Stimulated activated CD4-positive, alpha-beta T cell treated with anti-CD3 and anti-CD28 coated beads, Interleukin-12 subunit alpha, Interleukin-12 subunit beta, amount 100 ng/mL, for 48 hours (primary cell): ENCODE results near the gene KLHDC2.
"Not testable (repeated sequence)": the region's sequence is repeated elsewhere in the genome, so short reads cannot be mapped to it uniquely, and the experiment has no call there.

ENCODE experiments used
- DNase-seq, 3 donors: peaks; one replicate each; pipeline ENCODE4 v3.0.0-alpha.2; 2020; ENCODE audit warnings: low read depth in 2 of 3, low spot score in 1 of 3

KLHDC2 gene, protein sequence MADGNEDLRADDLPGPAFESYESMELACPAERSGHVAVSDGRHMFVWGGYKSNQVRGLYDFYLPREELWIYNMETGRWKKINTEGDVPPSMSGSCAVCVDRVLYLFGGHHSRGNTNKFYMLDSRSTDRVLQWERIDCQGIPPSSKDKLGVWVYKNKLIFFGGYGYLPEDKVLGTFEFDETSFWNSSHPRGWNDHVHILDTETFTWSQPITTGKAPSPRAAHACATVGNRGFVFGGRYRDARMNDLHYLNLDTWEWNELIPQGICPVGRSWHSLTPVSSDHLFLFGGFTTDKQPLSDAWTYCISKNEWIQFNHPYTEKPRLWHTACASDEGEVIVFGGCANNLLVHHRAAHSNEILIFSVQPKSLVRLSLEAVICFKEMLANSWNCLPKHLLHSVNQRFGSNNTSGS

DNA sequence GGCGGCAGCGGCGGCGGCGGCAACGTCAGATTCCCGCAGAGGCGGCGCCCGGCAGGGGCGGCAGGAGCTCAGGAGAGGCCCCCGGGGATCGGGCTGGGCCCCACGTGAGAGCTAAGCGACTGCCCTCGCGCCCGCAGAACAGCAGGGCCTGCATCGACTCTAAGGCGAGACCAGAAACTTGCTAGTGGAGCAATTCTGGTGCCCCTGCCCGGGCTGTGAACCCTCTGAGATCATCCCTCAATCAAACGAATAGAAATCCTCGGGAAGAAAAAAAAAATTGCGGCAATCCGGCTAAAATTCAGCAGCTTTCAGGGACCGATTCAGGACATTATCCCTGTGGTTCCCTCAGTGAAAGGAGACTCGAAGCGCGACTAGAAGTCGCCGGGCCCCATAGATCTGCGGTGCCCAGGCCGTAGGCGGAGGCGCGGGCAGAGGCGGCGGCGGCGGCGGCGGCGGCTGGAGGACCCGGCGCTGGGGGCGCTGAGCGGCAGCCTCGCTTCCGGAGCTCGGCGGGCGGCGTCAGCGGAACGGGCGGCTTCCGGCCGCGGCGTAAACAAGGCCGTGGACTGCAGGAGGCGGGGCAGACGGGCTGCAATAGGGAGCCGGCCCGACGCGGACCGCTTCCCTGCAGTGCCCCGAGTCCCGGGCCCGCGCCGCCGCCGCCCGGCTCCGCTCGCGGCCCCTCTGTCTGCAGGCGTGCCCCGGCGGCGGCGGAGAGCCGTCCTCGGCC, at the start of gene KLHDC2:
Gene KLHDC2 (plus strand): TSS at position 583 of the 730 bp plus-strand sequence. CDS start 316 bp downstream, outside the sequence.
- DNase-seq: peak; percentile 76 to 86 (median 79)

DNA sequence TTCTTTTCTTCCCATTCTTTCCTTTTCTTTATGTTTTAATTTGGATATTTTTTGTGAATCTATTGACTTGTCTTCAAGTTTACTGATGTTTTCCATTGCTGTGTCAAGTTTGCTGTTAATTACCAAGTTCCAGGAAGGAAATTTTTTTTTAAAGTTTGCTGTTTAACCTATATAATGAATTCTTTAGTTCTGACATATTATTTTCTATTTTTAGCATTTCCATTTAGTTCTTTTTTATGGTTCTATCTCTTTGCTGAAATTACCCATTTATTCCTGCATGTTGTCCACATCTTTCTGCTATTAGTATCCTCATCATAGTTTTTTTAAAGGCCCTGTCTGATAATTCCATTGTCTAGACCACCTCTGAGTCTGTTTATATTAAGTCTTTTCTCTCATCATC, 47.2 kb upstream of the KLHDC2 start:
- no peak for DNase-seq

DNA sequence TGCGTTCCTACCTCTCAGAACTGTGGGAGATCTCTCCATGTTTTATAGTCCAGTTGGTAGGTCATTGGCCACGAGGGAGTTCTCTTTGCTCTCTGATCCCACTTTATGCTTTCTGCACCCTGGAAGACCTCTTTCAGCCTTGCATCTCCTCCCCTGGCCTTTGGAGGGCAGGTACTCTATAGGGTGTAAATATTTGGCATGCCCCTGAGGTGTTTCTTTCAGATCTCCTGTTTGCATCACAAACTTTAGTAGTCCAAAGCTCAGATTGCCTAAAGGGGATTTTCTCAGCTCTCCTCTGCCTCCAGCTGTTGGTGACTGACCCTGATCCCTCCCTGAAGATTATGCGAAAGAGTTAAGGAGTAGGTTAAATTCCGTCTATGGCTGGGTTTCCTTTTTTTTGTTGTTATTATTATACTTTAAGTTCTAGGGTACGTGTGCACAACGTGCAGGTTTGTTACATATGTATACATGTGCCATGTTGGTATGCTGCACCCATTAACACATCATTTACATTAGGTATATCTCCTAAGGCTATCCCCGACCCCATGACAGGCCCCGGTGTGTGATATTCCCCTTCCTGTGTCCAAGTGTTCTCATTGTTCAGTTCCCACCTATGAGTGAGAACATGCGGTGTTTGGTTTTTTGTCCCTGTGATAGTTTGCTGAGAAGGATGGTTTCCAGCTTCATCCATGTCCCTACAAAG, 46.1 kb upstream of the KLHDC2 start:
- not testable (repeated sequence) for DNase-seq

DNA sequence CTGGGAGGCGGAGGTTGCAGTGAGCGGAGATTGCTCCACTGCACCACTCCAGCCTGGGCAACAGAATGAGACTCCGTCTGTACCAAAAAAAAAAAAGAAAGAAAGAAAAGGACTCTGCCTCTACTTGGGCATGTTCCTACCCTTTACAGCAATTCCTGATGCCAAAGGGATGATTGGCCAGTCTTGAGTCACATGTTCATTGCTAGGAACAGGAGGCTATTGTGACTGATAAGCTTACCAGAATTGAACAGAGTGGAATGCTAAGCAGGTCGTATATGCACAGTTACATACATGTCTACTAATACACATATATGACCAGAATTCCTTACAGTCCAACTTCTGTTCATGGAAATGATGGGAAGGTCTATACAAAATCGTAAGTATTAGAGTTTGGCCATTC, 40.8 kb upstream of the KLHDC2 start:
- DNase-seq: no peak

DNA sequence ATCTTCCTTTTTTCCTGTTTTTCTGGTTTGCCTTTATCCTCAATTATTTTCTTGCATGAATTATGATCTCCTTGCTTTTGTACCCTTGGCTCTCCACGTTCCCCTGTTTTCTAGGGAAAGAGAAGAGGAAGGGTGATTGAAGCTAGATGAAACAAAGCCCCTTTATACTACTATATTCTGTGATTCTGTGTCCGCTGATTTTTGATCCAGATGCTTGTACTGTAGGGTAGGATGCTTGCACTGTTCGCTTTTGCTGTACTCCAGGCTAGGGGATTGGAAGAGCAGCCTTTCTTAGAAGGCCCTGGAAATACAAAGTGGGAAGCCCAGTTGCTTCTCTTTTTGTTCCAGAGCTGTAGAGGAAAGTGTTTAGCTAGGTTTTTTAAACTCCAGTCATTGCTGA, 35.1 kb upstream of the KLHDC2 start:
- DNase-seq: no peak

DNA sequence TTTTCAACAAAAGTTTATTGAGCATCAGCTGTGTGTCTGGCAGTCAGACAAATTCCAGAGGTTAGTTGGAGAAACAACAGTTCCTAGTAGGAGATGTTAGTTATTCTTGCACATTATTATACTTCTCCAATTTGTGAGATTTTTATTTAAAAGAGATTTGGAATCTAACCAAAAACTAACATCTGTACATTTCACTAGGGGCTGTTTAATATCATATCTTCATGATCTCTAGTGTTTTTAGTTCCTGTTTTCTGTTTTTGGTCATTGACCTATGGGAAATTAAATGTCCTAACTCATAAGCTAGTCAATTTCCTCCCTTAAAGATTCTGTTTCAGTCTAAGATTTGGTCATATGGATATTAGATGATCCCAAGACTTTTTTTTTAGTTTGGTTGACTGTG, 34.1 kb upstream of the KLHDC2 start:
- DNase-seq: no peak

DNA sequence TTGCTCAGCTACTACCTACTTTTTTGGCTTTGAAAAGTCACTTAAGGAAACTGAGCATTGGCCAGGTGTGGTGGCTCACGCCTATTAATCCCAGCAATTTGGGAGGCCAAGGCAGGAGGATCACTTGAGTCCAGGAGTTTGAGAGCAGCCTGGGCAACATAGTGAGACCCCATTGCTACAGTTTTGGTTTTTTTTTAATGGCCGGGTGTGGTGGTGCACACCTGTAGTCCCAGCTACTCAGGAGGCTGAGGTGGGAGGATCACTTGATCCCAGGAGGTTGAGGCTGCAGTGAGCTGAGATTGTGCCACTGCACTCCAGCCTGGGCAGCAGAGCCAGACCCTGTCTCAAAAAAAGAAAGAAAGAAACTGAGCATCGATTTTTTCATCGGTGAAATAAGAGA, 32.3 kb upstream of the KLHDC2 start:
- not testable (repeated sequence) for DNase-seq

DNA sequence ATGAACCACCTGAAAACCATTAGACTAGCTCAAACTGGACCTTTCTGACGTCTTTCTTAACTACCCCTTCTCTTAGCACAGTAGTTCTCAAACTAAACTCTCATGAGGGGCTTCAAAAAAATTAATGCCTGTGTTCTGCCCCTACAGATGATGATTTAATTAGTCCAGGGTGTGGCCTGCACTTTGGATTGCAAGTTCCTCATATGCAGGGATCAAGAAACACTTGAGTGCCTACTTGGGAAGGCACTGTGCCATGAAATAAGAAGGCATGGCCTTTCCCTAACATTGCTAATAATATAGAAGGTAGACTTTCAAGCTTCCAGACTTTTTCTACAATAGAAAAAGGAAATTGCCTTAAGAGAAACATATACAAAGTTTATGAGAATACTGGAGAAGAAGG, 22.8 kb upstream of the KLHDC2 start:
- DNase-seq: no peak

DNA sequence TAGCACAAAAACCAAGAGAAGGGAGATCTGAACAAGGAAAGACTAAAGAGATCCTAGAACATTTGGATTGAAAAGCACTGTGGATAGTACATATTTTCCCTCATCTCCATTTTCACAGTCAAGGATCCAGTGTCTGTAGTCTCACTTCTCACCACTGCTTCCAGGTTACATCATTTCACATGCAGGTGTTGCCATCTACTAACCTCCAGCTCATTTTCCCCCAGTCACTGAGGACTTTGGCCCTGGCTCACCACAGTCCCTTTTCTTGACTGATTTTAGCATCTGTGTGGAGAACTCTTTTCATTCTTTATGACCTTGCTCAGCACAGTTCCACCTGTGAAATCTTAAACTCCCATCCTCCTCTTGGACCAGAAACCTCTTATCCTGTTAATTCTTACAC, 21.5 kb upstream of the KLHDC2 start:
- not testable (repeated sequence) for DNase-seq

DNA sequence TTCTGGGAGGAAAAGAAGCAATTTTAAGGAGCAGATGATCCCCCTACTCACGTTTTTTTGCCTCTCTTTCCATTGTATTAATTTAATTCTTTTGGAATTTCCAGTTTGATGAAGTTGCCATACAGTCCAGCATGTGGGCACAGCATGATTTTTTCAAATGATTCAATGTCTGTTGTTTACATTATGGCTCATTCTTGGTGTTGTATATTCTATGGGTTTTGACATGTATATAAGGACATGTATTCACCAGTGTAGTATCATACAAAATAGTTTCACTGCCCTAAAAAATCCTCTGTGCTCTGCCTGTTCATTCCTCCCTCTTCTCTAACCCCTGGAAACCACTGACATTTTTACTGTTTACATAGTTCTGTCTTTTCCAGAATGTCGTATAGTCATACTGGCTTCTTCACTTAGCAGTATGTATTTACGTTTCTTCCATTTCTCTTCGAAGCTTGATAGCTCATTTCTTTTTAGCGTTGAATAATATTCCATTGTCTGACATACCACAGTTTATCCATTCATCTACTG, 13.3 kb upstream of the KLHDC2 start:
- no peak for DNase-seq

DNA sequence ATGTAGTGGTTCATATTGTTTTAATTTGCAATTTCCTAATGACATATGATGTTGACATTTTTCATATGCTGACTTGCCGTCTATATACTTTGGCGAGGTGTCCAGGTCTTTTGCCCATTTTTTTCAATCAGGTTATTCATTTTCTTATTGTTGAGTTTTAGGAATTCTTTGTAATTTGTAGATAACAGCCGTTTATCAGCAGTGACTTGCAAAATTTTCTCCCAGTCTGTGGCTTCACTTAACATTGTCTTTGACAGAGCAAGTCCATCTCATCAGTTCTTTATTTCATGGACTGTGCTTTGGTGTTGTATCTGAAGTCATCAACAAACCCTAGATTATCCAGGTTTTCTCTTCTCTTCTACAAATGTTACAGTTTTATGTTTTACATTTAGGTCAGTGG, 12.6 kb upstream of the KLHDC2 start:
- DNase-seq: no peak

DNA sequence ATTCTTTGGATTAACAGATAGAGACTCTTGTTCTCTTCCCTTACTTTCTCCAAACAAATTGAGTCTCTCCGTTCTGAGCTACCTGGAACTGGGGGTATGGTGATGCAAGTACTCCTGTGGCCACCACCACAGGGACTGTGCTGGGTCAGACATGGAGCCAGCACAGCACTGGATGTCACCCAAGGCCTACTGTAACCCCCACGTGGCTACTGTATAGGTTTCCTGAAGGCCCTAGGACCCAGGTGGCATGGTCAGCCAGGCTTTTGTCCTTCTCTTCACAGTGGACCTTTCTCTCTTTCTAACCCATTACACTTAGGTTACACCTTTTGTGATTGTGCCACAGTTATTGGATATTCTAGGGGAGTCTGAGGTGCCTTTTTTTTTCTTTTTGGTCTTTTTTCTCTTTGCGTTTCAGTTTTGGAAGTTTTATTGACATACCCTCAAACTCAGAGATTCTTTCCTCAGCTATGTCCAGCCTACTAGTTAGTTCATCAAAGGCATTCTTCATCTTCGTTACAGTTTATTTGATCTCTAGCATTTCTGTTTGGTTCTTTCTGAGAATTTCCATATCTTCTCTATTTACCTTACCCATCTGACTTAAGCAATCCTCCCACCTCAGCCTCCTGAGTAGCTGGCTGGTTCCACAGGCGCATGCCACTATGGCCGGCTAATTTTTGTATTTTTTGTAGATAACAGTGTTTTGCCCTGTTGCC, 6.0 kb upstream of the KLHDC2 start:
- DNase-seq: no peak

DNA sequence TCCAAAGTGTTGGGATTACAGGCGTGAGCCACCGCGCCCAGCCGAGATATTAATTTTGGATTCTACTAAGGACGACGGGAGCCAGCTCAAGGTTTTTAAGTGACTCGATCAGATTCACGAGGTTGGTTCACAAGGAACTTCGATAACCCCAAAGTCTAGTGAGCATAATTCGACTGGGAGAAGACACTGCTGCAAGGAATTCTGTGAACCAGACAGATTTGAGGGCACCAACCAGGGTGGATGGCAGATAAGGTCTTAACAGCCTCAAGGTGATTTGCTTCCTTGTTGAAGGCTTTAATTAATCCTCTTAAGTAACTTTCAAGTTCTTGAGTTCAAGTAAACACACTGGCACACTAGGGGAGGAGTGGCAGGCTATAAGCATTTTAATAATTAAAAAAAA, 1.1 kb upstream of the KLHDC2 start:
- DNase-seq: no peak

DNA sequence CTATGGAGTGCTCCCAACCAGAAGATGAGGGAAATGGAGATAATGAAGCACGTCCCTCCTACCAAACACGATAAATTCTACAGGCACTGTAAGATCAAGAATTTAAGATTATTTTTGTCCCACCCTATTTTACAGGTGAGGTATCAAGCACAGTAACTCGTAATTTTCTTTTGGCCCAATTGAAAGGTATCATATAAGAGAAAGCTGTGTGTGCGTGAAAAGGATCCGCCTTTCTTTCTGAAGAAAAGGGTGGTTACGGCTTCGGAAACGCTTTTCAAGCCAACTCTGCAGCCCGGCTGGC, 733 bp upstream of the KLHDC2 start:
- no peak for DNase-seq

DNA sequence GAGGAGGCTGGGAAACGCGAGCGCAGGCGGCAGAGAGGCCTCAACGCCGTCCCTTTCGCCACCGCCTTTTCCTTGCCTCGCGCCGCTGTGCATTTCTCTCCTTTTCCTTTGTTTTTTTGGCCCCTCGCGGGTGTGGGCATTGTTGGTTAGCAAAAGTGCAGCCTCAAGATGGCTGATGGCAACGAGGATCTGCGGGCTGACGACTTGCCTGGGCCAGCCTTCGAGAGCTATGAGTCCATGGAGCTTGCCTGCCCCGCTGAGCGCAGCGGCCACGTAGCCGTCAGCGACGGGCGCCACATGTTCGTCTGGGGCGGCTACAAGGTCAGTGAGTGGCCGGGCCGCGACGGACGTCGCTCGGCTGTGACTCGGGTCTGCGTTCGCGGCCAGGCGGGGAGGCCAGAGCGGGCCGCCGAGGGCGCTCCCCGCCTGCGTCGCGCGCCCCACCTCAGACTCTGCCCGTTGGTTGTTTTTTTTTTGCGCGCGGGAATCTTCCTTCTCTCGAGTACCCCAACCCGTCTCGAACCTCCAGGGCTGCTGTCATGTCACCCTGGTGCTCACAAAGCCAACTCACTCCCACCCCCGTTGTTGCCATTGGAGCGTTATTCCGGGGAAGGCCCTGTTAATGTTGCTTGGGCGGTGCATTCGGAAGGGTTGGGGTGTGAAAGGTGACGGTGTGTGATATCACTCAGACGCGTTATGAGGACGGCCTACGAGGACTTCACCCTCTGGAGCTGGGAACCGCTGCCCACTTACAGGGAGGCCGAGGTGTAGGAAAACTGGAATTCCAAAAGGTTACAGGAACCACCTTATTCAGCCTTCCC, 558 bp downstream of the KLHDC2 start:
- DNase-seq: peak; percentile 67 to 76 (median 70)

DNA sequence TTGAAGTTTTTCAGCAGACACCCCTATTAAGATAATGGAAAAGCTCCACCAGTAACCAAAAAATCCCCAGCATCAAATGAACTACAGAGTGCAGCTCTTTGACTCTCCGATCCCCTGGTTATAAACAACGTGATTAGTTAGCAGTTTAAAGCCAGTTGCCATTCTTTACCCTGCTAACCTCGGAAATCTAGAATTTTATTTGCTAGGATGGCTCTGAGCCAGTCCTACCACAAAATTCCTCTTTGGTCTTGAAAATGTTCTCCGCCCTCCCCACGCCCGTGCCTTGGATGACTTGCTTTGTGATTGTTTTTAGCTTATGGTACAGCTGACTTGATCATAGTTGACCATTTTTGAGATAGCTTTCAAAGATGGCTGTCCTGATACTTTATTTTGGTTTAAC, 1.2 kb downstream of the KLHDC2 start:
- no peak for DNase-seq

DNA sequence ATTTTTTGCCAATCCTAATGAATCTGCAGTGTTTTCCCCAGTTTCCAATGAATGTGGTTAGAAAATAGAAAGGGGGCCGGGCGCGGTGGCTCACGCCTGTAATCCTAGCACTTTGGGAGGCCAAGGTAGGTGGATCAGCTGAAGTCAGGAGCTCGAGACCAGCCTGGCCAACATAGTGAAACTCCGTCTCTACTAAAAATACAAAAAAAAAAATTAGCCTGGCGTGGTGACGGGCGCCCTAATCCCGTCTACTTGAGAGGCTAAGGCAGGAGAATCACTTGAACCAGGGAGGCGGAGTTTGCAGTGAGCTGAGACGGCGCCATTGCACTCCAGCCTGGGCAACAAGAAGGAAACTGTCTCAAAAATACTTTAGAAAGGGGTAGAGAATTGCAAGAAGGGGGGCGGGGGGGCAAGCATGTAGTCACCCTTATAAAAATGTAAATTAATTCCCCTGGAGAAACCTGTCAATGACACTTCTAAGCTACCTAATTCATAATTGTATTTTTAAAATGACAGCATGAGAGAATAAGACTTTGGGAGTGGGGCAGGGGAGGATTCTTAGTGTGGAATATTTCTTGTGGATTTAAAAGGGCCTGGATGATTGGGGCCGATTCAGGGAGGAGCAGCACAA, 1.7 kb downstream of the KLHDC2 start:
- DNase-seq: no peak

DNA sequence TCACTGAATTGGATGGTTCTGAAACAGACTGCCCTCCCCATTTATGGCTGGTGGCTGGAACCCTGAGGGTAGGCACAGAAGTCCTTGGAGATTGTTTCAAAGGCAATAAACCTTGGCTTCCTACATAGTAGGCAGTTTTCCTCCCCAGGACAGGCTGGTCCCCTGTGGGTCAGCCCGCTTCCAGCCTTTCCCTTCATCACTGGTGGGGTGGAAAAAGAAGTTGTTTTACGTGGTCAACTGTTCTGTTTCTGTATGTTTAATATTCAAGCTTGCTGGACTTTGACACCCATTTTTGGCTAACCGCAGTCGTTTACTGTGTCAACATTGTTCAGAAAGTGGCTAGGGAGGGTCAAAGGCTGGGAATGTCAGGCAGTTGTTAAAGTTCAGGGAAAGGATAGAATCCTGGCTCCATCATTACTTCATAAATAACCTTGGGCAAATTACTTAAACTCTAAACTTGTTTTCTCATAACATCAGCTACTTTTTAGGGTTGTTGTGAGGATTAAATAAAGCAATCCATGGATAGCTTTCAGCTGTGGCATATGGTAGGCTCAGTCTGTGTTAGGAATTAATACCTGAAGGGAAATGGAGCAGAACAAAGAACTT, 2.4 kb downstream of the KLHDC2 start:
- no peak for DNase-seq

DNA sequence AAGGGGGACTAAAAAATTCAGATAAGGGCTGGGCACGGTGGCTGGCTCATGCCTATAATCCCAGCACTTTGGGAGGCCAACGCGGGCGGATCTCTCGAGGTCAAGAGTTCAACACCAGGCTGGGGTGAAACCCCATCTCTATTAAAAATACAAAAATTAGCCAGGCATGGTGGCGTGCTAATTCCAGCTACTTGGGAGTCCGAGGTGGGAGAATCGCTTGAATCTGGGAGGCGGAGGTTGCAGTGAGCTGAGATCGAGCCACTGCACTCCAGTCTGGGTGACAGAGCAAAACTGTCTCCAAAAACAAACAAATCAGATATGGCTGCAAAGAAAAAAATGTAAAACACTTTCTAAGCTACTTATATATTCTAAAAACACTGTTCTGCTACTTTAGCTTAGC, 3.7 kb downstream of the KLHDC2 start:
- not testable (repeated sequence) for DNase-seq
